Ishikawa (cell line): Measurements from ENCODE around the gene PITPNC1.

Experiments used
- EP300 ChIP-seq: IDR thresholded peaks from 2 replicates; pipeline ENCODE4 v1.6.1; 2012; ENCODE audit warnings: borderline replicate concordance
- YY1 ChIP-seq: IDR thresholded peaks from 2 replicates; pipeline ENCODE4 v1.6.1; 2012; ENCODE audit warnings: low read depth
- TF ChIP-seq, protein P1 (sequence below): IDR thresholded peaks from 2 replicates; pipeline ENCODE4 v1.6.1; 2012; ENCODE audit warnings: low read depth, mild to moderate bottlenecking

DNA sequence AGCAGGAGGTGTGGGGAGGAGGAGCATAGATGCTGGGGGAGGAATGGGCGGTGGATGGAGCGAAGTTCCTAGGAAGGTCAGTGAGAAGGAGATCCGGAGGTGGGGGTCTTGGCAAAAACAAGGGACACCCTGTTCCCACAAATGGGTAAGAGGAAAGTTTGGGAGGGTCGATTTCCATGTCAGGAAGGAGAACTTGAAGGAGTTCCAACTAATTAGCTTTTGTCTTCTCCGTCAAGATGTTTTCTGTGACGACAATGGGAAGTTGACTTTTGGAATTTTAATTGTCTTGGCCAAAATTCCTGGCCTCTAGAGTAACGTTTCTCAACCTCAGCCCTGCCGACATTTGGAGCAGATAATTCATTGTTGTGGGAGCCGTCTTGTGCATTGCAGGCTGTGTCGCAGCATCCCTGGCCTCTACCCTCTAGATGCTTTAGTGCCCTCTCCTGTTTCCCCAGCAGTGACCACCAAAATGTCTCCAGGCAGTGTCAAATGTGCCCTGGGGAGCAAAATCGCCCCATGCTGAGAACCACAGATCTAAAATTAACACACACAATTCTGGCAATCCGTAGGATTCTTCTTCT, 97.1 kb downstream of the PITPNC1 start:
- no peak for TF ChIP-seq YY1
- TF ChIP-seq EP300, result no peak
- TF ChIP-seq, protein P1, sequence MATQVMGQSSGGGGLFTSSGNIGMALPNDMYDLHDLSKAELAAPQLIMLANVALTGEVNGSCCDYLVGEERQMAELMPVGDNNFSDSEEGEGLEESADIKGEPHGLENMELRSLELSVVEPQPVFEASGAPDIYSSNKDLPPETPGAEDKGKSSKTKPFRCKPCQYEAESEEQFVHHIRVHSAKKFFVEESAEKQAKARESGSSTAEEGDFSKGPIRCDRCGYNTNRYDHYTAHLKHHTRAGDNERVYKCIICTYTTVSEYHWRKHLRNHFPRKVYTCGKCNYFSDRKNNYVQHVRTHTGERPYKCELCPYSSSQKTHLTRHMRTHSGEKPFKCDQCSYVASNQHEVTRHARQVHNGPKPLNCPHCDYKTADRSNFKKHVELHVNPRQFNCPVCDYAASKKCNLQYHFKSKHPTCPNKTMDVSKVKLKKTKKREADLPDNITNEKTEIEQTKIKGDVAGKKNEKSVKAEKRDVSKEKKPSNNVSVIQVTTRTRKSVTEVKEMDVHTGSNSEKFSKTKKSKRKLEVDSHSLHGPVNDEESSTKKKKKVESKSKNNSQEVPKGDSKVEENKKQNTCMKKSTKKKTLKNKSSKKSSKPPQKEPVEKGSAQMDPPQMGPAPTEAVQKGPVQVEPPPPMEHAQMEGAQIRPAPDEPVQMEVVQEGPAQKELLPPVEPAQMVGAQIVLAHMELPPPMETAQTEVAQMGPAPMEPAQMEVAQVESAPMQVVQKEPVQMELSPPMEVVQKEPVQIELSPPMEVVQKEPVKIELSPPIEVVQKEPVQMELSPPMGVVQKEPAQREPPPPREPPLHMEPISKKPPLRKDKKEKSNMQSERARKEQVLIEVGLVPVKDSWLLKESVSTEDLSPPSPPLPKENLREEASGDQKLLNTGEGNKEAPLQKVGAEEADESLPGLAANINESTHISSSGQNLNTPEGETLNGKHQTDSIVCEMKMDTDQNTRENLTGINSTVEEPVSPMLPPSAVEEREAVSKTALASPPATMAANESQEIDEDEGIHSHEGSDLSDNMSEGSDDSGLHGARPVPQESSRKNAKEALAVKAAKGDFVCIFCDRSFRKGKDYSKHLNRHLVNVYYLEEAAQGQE, result no peak
